GM12878 (cell line): ENCODE data around the gene EDARADD. TPM values are rescaled to one million over a fixed set of nuclear protein-coding genes. Genes with fewer than 3 reads are reported as not detected.

Experiments
- ATAC-seq: fragments of 200-7000 bp; cut with Tn5 transposase; 3 replicates; pipeline ENCODE4 v1.9.1; 2020; ENCODE audit warnings: mild to moderate bottlenecking, moderate library complexity
- BruUV-seq: library from RNA; stranded (reverse); fragments of 400-500 nt; replicated peaks from 2 replicates; lab custom pipeline; 2021; lab: Mats Ljungman, UMichigan
- CTCF ChIA-PET: fragments of 300-600 bp; sonication (Branson Sonifier 250); formaldehyde crosslinking; extraction: SDS; loops from one replicate; lab custom pipeline; 2021; ENCODE audit warnings: inconsistent platforms; lab: Yijun Ruan, JAX
- POLR2A ChIA-PET: fragments of 350-600 bp; formaldehyde crosslinking; extraction: SDS; loops from one replicate; lab custom pipeline; 2021; ENCODE audit warnings: inconsistent platforms; lab: Charles Lee
- RAD21 ChIA-PET: fragments of 300-600 bp; sonication (Branson Sonifier 250); formaldehyde crosslinking; loops from one replicate; lab custom pipeline; 2023; ENCODE audit warnings: antibody characterized with exemption; ENCODE audit not compliant: unreplicated experiment; lab: Charles Lee
- SMC1A ChIA-PET: fragments of 300-600 bp; sonication (Branson Sonifier 250); formaldehyde crosslinking; loops from one replicate; lab custom pipeline; 2023; ENCODE audit not compliant: unreplicated experiment, uncharacterized antibody; lab: Charles Lee
- DNase-seq: peaks from one replicate; pipeline ENCODE4 v3.0.0-alpha.2; 2011; ENCODE audit warnings: low read depth, low spot score
- FAIRE-seq: peaks from 3 replicates; lab custom pipeline; 2011; peaks lifted over from hg19 to GRCh38; lab: Jason Lieb, UNC
- H2AFZ ChIP-seq: 2 replicates; pipeline ENCODE4 v1.6.0; 2011; ENCODE audit warnings: low read depth, low read length, control low read depth; ENCODE audit not compliant: control insufficient read depth
- H3K27ac ChIP-seq: 2 replicates; pipeline ENCODE4 v1.5.1; 2011; ENCODE audit warnings: control low read depth; ENCODE audit not compliant: control insufficient read depth, insufficient read depth
- H3K27me3 ChIP-seq, 2 experiments: replicated peaks in 1 of 2; 2 replicates each; pipeline versions ENCODE4 v1.6.0 to v1.6.1; 2011; ENCODE audit warnings: low read length in 1 of 2; ENCODE audit not compliant: control insufficient read depth in 2 of 2, insufficient read depth in 2 of 2
- H3K36me3 ChIP-seq, 2 experiments: 2 replicates each; pipeline ENCODE4 v1.5.1; 2011; ENCODE audit warnings: low read length in 1 of 2; ENCODE audit not compliant: control insufficient read depth in 2 of 2, insufficient read depth in 2 of 2
- H3K4me1 ChIP-seq: 2 replicates; pipeline ENCODE4 v1.6.1; 2011; ENCODE audit warnings: mild to moderate bottlenecking, low read length, moderate library complexity, mixed read lengths; ENCODE audit not compliant: control insufficient read depth, insufficient read depth
- H3K4me2 ChIP-seq: 2 replicates; pipeline ENCODE4 v1.6.0; 2011; ENCODE audit warnings: control low read depth; ENCODE audit not compliant: control insufficient read depth, insufficient read depth
- H3K4me3 ChIP-seq: fragments of 200-600 bp; sonication (generic); 2 replicates; pipeline ENCODE4 v1.5.1; 2016
- H3K79me2 ChIP-seq: 2 replicates; pipeline ENCODE4 v1.6.0; 2011; ENCODE audit warnings: low read length; ENCODE audit not compliant: control insufficient read depth, insufficient read depth
- H3K9ac ChIP-seq: 2 replicates; pipeline ENCODE4 v1.8.0; 2011; ENCODE audit warnings: low read length, control low read depth, mixed read lengths; ENCODE audit not compliant: control insufficient read depth, insufficient read depth
- H3K9me3 ChIP-seq: replicated peaks from 3 replicates; pipeline ENCODE4 v1.5.1; 2011; ENCODE audit warnings: mild to moderate bottlenecking, low read length; ENCODE audit not compliant: control insufficient read depth, insufficient read depth
- H4K20me1 ChIP-seq: 2 replicates; pipeline ENCODE4 v1.6.0; 2011; ENCODE audit not compliant: control insufficient read depth, insufficient read depth
- CTCF ChIP-seq, 3 experiments: IDR thresholded peaks in 2 of 3; conservative IDR thresholded peaks in 1 of 3; 2 replicates each; pipeline ENCODE4 v1.5.1; 2011; ENCODE audit warnings: low read depth in 3 of 3, low read length in 3 of 3, mild to moderate bottlenecking in 3 of 3, control low read depth in 2 of 3, moderate library complexity in 2 of 3, inconsistent platforms in 1 of 3, mixed read lengths in 1 of 3; ENCODE audit not compliant: control insufficient read depth in 2 of 3, insufficient read depth in 1 of 3; ENCODE audit errors: extremely low read depth in 1 of 3
- EGR1 ChIP-seq, 2 experiments: IDR thresholded peaks; 1 replicate in 1 of 2; 2 replicates in 1 of 2; pipeline ENCODE4 v1.6.1; 2011 to 2012; ENCODE audit warnings: low read depth in 2 of 2, low read length in 2 of 2, borderline replicate concordance in 1 of 2, mild to moderate bottlenecking in 1 of 2, moderate library complexity in 1 of 2
- LARP7 ChIP-seq: fragments of 450-650 bp; IDR thresholded peaks from 2 replicates; pipeline ENCODE4 v1.6.1; 2017; ENCODE audit warnings: mild to moderate bottlenecking
- SREBF2 ChIP-seq: IDR thresholded peaks from 2 replicates; pipeline ENCODE4 v1.6.1; 2012; ENCODE audit warnings: mild to moderate bottlenecking, low read length
- STAT3 ChIP-seq: IDR thresholded peaks from 2 replicates; pipeline ENCODE4 v1.6.1; 2011; ENCODE audit warnings: low read depth, low read length, improper control_type of control experiment
- YBX1 ChIP-seq: fragments of 450-650 bp; IDR thresholded peaks from 2 replicates; pipeline ENCODE4 v1.6.1; 2016; ENCODE audit warnings: antibody characterized with exemption
- ZNF384 ChIP-seq: IDR thresholded peaks from 2 replicates; pipeline ENCODE4 v1.6.1; 2012; ENCODE audit warnings: low read depth, mild to moderate bottlenecking, low read length, improper control_type of control experiment, borderline replicate concordance
- WGBS: methylation state at CpG from one replicate; pipeline ENCODE4 v1.1.6; 2016; ENCODE audit warnings: low lambda C conversion rate; ENCODE audit not compliant: insufficient replicate concordance, insufficient coverage; ENCODE audit errors: missing lambda C conversion rate; 5-methylcytosine and 5-hydroxymethylcytosine counted together
- in situ Hi-C: fragments of 300-500 bp; cut with MboI; formaldehyde crosslinking; loops from 9 replicates; pipeline ENCODE4 v1.14.3; 2018; ENCODE audit warnings: mixed read lengths
- intact Hi-C: fragments of 100-400 bp; cut with micrococcal nuclease; formaldehyde crosslinking; loops from one replicate; pipeline ENCODE4 v1.14.2; 2022; ENCODE audit not compliant: unreplicated experiment
- polyA plus RNA-seq, 11 experiments: library from polyadenylated mRNA; depleted of rRNA in 4 of 11; unstranded in 6 of 11; stranded (reverse) in 5 of 11; fragments of >200 nt; fragmentation: Nextera tagmentation in 4 of 11; fragmentation: Illumina TruSeq in 1 of 11; extraction: Ambion mirVana in 4 of 11; extraction: Trizol in 1 of 11; gene quantifications; 1 replicate in 1 of 11; 2 replicates in 10 of 11; pipeline versions ENCODE4 v1.2.1 to v1.2.3, GENCODE V29; 2011 to 2016; ENCODE audit warnings: inconsistent platforms in 2 of 11, missing spikeins in 2 of 11, low read depth in 1 of 11
- total RNA-seq, 4 experiments: library from RNA; depleted of rRNA in 3 of 4; stranded (reverse); fragments of >200 nt in 3 of 4; fragmentation: Illumina TruSeq in 1 of 4; extraction: Trizol in 1 of 4; gene quantifications; 2 replicates each; pipeline versions ENCODE4 v1.2.1 to v1.2.3, GENCODE V29; 2013 to 2021
- TF ChIP-seq, protein P1 (sequence below): fragments of 450-650 bp; IDR thresholded peaks from 2 replicates; pipeline ENCODE4 v1.6.1; 2018; ENCODE audit warnings: borderline replicate concordance, mild to moderate bottlenecking; ENCODE audit not compliant: partially characterized antibody

The EDARADD gene
- total and polyA plus RNA-seq, 10 of the 15 experiments (the other 5 are each of a cell fraction or from before 2014, with no cell fraction given), result 0.58 to 6.1 (median 4.7) TPM

GRCh38 chr1:236509203-236509602 lies 115.1 kb downstream of the EDARADD start:
- ChIA-PET POLR2A (no interaction called here), CTCF (interaction anchor here (1.0 kb wide), 1 partner anchor 21 kb away, joined by 4 read pairs; no protein-coding TSS in a partner anchor), SMC1A (no interaction called here), RAD21 (no interaction called here)
- H3K79me2 ChIP-seq, result no peaks in the 10 kb centered on the region
- FAIRE-seq (no peak), ATAC-seq (peak; percentile 56), DNase-seq (no peak)
- no peak overlapping the region for H3K4me3 ChIP-seq
- in situ Hi-C loops, result no loop called here
- H3K9ac ChIP-seq, result no peak overlapping the region
- TF ChIP-seq CTCF (IDR thresholded peaks at IDR 0.05 in 2 of 3, conservative IDR thresholded peaks at IDR 0.05 in 1 of 3; ENCODE audit: control insufficient read depth in 2 of 3, extremely low read depth in 1 of 3, insufficient read depth in 1 of 3, low read depth in 3 of 3, low read length in 3 of 3) (no peak), ZNF384 (no peak), STAT3 (no peak), SREBF2 (no peak), LARP7 (no peak), YBX1 (no peak), EGR1 (IDR thresholded peaks at IDR 0.05; ENCODE audit: borderline replicate concordance in 1 of 2, low read depth in 2 of 2, low read length in 2 of 2) (no peak)
- TF ChIP-seq, protein P1, sequence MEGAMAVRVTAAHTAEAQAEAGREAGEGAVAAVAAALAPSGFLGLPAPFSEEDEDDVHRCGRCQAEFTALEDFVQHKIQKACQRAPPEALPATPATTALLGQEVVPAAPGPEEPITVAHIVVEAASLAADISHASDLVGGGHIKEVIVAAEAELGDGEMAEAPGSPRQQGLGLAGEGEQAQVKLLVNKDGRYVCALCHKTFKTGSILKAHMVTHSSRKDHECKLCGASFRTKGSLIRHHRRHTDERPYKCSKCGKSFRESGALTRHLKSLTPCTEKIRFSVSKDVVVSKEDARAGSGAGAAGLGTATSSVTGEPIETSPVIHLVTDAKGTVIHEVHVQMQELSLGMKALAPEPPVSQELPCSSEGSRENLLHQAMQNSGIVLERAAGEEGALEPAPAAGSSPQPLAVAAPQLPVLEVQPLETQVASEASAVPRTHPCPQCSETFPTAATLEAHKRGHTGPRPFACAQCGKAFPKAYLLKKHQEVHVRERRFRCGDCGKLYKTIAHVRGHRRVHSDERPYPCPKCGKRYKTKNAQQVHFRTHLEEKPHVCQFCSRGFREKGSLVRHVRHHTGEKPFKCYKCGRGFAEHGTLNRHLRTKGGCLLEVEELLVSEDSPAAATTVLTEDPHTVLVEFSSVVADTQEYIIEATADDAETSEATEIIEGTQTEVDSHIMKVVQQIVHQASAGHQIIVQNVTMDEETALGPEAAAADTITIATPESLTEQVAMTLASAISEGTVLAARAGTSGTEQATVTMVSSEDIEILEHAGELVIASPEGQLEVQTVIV, result no peak
- intact Hi-C loops, result no loop called here
- BruUV-seq, result no TSS peak
- H2AFZ ChIP-seq, result no peak overlapping the region
- no peaks in the 10 kb centered on the region for H3K9me3 ChIP-seq
- WGBS, result 47% methylated on average over 1 of the region's 1 CpG
- no peak overlapping the region for H3K27ac ChIP-seq
- H3K36me3 ChIP-seq, result no peaks in the 10 kb centered on the region
- no peaks in the 10 kb centered on the region for H3K27me3 ChIP-seq
- H4K20me1 ChIP-seq, result no peaks in the 10 kb centered on the region
- peaks cover 9% of the 10 kb centered on the region for H3K4me1 ChIP-seq
- no peak overlapping the region for H3K4me2 ChIP-seq
